Hepatocyte (in vitro differentiated cells): Measurements from ENCODE around the gene SYNGR2. TPM values are rescaled to one million over a fixed set of nuclear protein-coding genes. Genes with fewer than 3 reads are reported as not detected.
"Not testable (repeated sequence)": the region's sequence is repeated elsewhere in the genome, so short reads cannot be mapped to it uniquely, and the experiment has no call there.

Experiments
- DNase-seq: peaks from one replicate; pipeline ENCODE4 v3.0.0-alpha.2; 2016; ENCODE audit warnings: low spot score
- H2AFZ ChIP-seq: fragments of 200-600 bp; sonication (generic); 2 replicates; pipeline ENCODE4 v1.6.0; 2016; ENCODE audit warnings: antibody characterized with exemption, mild to moderate bottlenecking
- H3K27ac ChIP-seq: fragments of 200-600 bp; sonication (generic); 2 replicates; pipeline ENCODE4 v1.5.1; 2016; ENCODE audit warnings: mild to moderate bottlenecking
- H3K27me3 ChIP-seq: fragments of 200-600 bp; sonication (generic); 2 replicates; pipeline ENCODE4 v1.6.1; 2016
- H3K36me3 ChIP-seq: fragments of 200-600 bp; sonication (generic); replicated peaks from 2 replicates; pipeline ENCODE4 v1.5.1; 2016; ENCODE audit warnings: low read depth; ENCODE audit not compliant: insufficient read depth
- H3K4me1 ChIP-seq: fragments of 200-600 bp; sonication (generic); 2 replicates; pipeline ENCODE4 v1.5.1; 2016; ENCODE audit warnings: mild to moderate bottlenecking, moderate library complexity; ENCODE audit not compliant: insufficient read depth
- H3K4me2 ChIP-seq: fragments of 200-600 bp; sonication (generic); 2 replicates; pipeline ENCODE4 v1.6.0; 2016
- H3K4me3 ChIP-seq: fragments of 200-600 bp; sonication (generic); 2 replicates; pipeline ENCODE4 v1.5.1; 2016; ENCODE audit warnings: mild to moderate bottlenecking
- H3K79me2 ChIP-seq: fragments of 200-600 bp; sonication (generic); 2 replicates; pipeline ENCODE4 v1.6.0; 2017; ENCODE audit warnings: mild to moderate bottlenecking
- H3K9me2 ChIP-seq: fragments of 200-600 bp; sonication (generic); replicated peaks from 2 replicates; pipeline ENCODE4 v1.6.0; 2017; ENCODE audit warnings: mild to moderate bottlenecking; ENCODE audit not compliant: insufficient read depth
- H3K9me3 ChIP-seq: fragments of 200-600 bp; sonication (generic); 2 replicates; pipeline ENCODE4 v1.5.1; 2016; ENCODE audit warnings: low read depth, mild to moderate bottlenecking
- H4K20me1 ChIP-seq: fragments of 200-600 bp; sonication (generic); 2 replicates; pipeline ENCODE4 v1.6.0; 2016; ENCODE audit warnings: mild to moderate bottlenecking; ENCODE audit not compliant: insufficient read depth, poor library complexity, severe bottlenecking
- EZH2 ChIP-seq: fragments of 200-600 bp; sonication (generic); IDR thresholded peaks from 2 replicates; pipeline ENCODE4 v1.6.1; 2016; ENCODE audit warnings: antibody characterized with exemption, mild to moderate bottlenecking, borderline replicate concordance
- EZH2phosphoT487 ChIP-seq: fragments of 200-600 bp; sonication (generic); IDR thresholded peaks from one replicate; pipeline ENCODE4 v1.6.1; 2018; ENCODE audit warnings: antibody characterized with exemption, mild to moderate bottlenecking, low read depth, moderate library complexity; ENCODE audit not compliant: unreplicated experiment, severe bottlenecking
- WGBS: methylation state at CpG from one replicate; pipeline ENCODE4 v1.1.6; 2016; ENCODE audit warnings: low lambda C conversion rate; ENCODE audit errors: missing lambda C conversion rate; 5-methylcytosine and 5-hydroxymethylcytosine counted together
- polyA plus RNA-seq: library from polyadenylated mRNA; unstranded; fragments of >200 nt; fragmentation: Nextera tagmentation; extraction: Ambion mirVana; gene quantifications from 2 replicates; pipeline ENCODE4 v1.2.1, GENCODE V29; 2016
- total RNA-seq: library from RNA; depleted of rRNA; stranded (reverse); fragments of >200 nt; gene quantifications from 2 replicates; pipeline ENCODE4 v1.2.3, GENCODE V29; 2014
- TF ChIP-seq, protein P1 (sequence below): fragments of 200-600 bp; sonication (generic); IDR thresholded peaks from 2 replicates; pipeline ENCODE4 v1.5.1; 2016; ENCODE audit warnings: antibody characterized with exemption, mild to moderate bottlenecking; ENCODE audit not compliant: poor library complexity

The SYNGR2 gene
- total and polyA plus RNA-seq, 2 experiments from 2014 or later, result 48.3 to 160 TPM

DNA sequence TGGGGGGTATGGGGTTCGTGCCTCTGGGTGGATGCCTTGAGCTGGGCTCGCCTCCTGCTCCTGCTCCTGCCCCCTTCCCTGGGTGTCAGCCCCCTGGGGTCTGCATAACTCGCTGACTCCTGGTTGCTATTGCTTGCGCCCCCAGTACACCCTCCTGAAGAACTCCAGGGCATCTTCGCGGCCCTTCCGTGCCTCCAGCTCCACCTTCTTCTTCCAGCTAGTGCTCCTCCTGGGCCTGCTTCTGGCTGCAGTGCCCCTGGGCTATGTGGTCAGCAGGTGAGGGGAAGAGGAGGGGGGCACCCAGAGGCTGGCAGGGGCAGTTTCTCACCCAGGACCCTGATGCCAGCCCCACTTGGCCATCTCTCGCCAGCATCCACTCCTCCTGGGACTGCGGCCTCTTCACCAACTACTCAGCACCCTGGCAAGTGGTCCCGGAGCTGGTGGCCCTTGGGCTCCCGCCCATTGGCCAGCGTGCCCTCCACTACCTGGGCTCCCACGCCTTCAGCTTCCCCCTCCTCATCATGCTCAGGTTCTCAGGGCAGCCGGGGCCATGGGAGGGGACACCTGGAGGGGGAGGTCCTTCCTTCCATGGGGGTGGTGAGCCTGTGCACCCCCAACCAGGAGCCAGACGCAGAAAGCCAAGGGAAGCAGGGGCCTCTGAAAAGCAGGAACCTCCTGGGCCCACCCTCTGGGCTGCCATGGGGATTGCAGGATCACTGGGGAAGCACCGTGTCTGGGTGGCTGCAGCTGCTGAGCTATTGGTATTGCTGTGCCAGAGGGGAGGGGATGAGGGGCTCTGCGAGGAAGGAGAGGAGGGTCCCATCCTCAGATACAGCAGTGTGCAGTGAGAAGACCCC is 29.9 kb upstream of the SYNGR2 start:
- H4K20me1 ChIP-seq, result no peaks in the 10 kb centered on the region
- TF ChIP-seq EZH2phosphoT487, result no peak
- TF ChIP-seq, protein P1, sequence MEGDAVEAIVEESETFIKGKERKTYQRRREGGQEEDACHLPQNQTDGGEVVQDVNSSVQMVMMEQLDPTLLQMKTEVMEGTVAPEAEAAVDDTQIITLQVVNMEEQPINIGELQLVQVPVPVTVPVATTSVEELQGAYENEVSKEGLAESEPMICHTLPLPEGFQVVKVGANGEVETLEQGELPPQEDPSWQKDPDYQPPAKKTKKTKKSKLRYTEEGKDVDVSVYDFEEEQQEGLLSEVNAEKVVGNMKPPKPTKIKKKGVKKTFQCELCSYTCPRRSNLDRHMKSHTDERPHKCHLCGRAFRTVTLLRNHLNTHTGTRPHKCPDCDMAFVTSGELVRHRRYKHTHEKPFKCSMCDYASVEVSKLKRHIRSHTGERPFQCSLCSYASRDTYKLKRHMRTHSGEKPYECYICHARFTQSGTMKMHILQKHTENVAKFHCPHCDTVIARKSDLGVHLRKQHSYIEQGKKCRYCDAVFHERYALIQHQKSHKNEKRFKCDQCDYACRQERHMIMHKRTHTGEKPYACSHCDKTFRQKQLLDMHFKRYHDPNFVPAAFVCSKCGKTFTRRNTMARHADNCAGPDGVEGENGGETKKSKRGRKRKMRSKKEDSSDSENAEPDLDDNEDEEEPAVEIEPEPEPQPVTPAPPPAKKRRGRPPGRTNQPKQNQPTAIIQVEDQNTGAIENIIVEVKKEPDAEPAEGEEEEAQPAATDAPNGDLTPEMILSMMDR, result no peak
- TF ChIP-seq EZH2, result no peak
- H2AFZ ChIP-seq, result no peak overlapping the region
- no peaks in the 10 kb centered on the region for H3K9me3 ChIP-seq
- no peak overlapping the region for H3K4me2 ChIP-seq
- H3K27ac ChIP-seq, result no peak overlapping the region
- H3K36me3 ChIP-seq, result no peaks in the 10 kb centered on the region
- no peak overlapping the region for H3K4me3 ChIP-seq
- H3K79me2 ChIP-seq, result no peaks in the 10 kb centered on the region
- no peaks in the 10 kb centered on the region for H3K4me1 ChIP-seq
- H3K27me3 ChIP-seq, result no peaks in the 10 kb centered on the region
- no peaks in the 10 kb centered on the region for H3K9me2 ChIP-seq
- 79% methylated on average over 15 of the region's 17 CpGs for WGBS
- no peak for DNase-seq

DNA sequence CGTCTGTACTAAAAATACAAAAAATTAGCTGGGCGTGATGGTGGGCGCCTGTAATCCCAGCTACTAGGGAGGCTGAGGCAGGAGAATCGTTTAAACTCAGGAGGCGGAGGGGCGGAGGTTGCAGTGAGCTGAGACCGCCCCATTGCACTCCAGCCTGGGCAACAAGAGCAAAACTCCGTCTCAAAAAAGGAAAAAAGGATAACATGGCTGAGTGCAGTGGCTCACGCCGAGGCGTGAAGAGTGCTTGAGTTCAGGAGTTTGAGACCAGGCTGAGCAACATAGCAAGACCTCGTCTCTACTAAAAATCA is 28.6 kb upstream of the SYNGR2 start:
- not testable (repeated sequence) for DNase-seq, H3K4me3 ChIP-seq, H3K27me3 ChIP-seq, H3K9me3 ChIP-seq, H4K20me1 ChIP-seq, H2AFZ ChIP-seq, H3K36me3 ChIP-seq, H3K9me2 ChIP-seq, H3K27ac ChIP-seq, H3K79me2 ChIP-seq, H3K4me2 ChIP-seq
- peaks cover 10% of the 10 kb centered on the region for H3K4me1 ChIP-seq
- 96% methylated on average over 12 of the region's 12 CpGs for WGBS

DNA sequence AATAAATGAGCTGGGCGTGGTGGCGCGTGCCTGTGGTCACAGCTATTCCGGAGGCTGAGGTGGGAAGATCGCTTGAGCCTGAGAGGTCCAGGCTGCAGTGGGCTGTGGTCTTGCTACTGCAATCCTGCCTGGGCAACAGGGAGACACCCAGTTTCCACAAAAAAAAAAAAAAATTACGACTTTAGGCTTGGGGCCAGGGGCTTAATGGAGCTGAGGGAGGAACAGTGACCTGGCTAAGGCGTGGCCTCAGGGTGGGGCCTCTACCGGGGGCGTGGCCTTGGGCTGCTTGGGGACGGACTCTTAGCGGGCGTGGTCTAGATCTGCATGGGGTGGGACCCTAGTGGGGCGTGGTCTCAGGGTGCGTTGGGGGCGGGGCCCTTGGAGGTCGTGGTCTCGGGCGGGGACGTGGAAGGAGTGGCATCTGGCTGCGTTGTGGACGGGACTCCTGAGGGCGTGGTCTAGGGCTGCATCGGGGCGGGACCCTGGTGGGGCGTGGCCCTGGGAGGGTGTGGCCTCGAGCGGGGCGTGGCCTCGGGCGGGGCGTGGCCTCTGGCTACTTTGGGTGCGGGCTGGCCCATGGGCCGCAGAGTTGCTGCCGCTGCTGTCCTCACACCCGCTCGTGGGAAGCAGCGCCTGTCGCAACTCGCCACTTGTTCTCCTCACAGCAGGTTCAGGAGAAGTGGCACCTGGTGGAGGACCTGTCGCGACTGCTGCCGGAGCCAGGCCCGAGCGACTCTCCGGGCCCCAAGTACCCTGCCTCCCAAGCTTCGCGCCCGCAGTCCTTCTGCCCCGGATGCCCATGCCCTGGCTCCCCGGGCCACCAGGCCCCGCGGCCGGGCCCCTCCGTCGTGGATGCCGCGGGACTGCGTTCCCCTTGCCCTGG is 28.0 kb upstream of the SYNGR2 start:
- Histone ChIP-seq H3K9me2 (no peaks in the 10 kb centered on the region), H3K79me2 (no peaks in the 10 kb centered on the region), H3K4me2 (peak overlapping the region; percentile 46), H3K4me1 (peaks cover 16% of the 10 kb centered on the region), H3K27me3 (no peaks in the 10 kb centered on the region), H3K4me3 (no peak overlapping the region), H3K27ac (no peak overlapping the region), H4K20me1 (no peaks in the 10 kb centered on the region), H2AFZ (no peak overlapping the region), H3K36me3 (no peaks in the 10 kb centered on the region), H3K9me3 (no peaks in the 10 kb centered on the region)
- TF ChIP-seq, protein P1, result no peak
- TF ChIP-seq EZH2phosphoT487 (no peak), EZH2 (no peak)
- DNase-seq, result peak; percentile 88
- 68% methylated on average over 24 of the region's 58 CpGs for WGBS
